Measurements from ENCODE around the gene SLC6A3. TPM values are rescaled to one million over a fixed set of nuclear protein-coding genes. Genes with fewer than 3 reads are reported as not detected.

Gene SLC6A3
- total and polyA plus RNA-seq, 2 of the 13 experiments (the other 11 are each of a cell fraction or from before 2014, with no cell fraction given), result 0.01 TPM; not detected in 1

- no peak for TF ChIP-seq ZNF552 (CRISPR knock-in tag; IDR thresholded peaks at IDR 0.05; ENCODE audit: borderline replicate concordance)
- TF ChIP-seq ETV5 (CRISPR knock-in tag; IDR thresholded peaks at IDR 0.05; ENCODE audit: borderline replicate concordance), result no peak
- TF ChIP-seq FOXA3 (CRISPR knock-in tag; IDR thresholded peaks at IDR 0.05), result no peak
- TF ChIP-seq PAF1 (CRISPR knock-in tag; IDR thresholded peaks at IDR 0.05), result 0 out of 2 replicates have a peak, but pooled peaks have one; percentile 44
- no peak for TF ChIP-seq KLF15 (CRISPR knock-in tag; IDR thresholded peaks at IDR 0.05; ENCODE audit: borderline replicate concordance)
- TF ChIP-seq, protein P1, sequence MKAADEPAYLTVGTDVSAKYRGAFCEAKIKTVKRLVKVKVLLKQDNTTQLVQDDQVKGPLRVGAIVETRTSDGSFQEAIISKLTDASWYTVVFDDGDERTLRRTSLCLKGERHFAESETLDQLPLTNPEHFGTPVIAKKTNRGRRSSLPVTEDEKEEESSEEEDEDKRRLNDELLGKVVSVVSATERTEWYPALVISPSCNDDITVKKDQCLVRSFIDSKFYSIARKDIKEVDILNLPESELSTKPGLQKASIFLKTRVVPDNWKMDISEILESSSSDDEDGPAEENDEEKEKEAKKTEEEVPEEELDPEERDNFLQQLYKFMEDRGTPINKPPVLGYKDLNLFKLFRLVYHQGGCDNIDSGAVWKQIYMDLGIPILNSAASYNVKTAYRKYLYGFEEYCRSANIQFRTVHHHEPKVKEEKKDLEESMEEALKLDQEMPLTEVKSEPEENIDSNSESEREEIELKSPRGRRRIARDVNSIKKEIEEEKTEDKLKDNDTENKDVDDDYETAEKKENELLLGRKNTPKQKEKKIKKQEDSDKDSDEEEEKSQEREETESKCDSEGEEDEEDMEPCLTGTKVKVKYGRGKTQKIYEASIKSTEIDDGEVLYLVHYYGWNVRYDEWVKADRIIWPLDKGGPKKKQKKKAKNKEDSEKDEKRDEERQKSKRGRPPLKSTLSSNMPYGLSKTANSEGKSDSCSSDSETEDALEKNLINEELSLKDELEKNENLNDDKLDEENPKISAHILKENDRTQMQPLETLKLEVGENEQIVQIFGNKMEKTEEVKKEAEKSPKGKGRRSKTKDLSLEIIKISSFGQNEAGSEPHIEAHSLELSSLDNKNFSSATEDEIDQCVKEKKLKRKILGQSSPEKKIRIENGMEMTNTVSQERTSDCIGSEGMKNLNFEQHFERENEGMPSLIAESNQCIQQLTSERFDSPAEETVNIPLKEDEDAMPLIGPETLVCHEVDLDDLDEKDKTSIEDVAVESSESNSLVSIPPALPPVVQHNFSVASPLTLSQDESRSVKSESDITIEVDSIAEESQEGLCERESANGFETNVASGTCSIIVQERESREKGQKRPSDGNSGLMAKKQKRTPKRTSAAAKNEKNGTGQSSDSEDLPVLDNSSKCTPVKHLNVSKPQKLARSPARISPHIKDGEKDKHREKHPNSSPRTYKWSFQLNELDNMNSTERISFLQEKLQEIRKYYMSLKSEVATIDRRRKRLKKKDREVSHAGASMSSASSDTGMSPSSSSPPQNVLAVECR (CRISPR knock-in tag; IDR thresholded peaks at IDR 0.05; ENCODE audit: borderline replicate concordance), result peak; percentile 70; the same call in 1 of the 2 replicates
- TF ChIP-seq NONO (IDR thresholded peaks at IDR 0.05), result no peak
- 0 out of 2 replicates have a peak, but pooled peaks have one; percentile 45 for TF ChIP-seq NONO (CRISPR knock-in tag; conservative IDR thresholded peaks at IDR 0.05)
- peak; percentile 61; the same call in 1 of the 2 replicates for TF ChIP-seq ZNF317 (CRISPR knock-in tag; IDR thresholded peaks at IDR 0.05)
- no peak for TF ChIP-seq KLF9 (CRISPR knock-in tag; IDR thresholded peaks at IDR 0.05; ENCODE audit: low read depth)
- TF ChIP-seq ZBTB38 (CRISPR knock-in tag; IDR thresholded peaks at IDR 0.05), result peak; percentile 85
- 0 out of 2 replicates have a peak, but pooled peaks have one; percentile 71 for TF ChIP-seq MXD4 (CRISPR knock-in tag; IDR thresholded peaks at IDR 0.05)
- peak; percentile 20 for TF ChIP-seq XRCC5 (optimal IDR thresholded peaks at IDR 0.05; ENCODE audit: low read length)
- no peak; the same call in 1 of the 2 replicates for TF ChIP-seq ATF7-NPFF (CRISPR knock-in tag; IDR thresholded peaks at IDR 0.05; ENCODE audit: low read depth)
- TF ChIP-seq SALL1 (CRISPR knock-in tag; IDR thresholded peaks at IDR 0.05), result peak; percentile 46; the same call in 1 of the 2 replicates
- peak; percentile 43 for TF ChIP-seq AGO2 (optimal IDR thresholded peaks at IDR 0.05; ENCODE audit: low read depth, low read length)
- peak; percentile 68 for TF ChIP-seq ZNF263 (CRISPR knock-in tag; IDR thresholded peaks at IDR 0.05)
- TF ChIP-seq DNMT3B (CRISPR knock-in tag; conservative IDR thresholded peaks at IDR 0.05), result no peak
- TF ChIP-seq SIN3A (IDR thresholded peaks at IDR 0.05; ENCODE audit: borderline replicate concordance, low read depth, low read length), result 0 out of 2 replicates have a peak, but pooled peaks have one; percentile 33
- peak; percentile 41; the same call in 1 of the 2 replicates for TF ChIP-seq HDAC1 (CRISPR knock-in tag; IDR thresholded peaks at IDR 0.05)
- no peak for TF ChIP-seq ZNF652 (CRISPR knock-in tag; IDR thresholded peaks at IDR 0.05; ENCODE audit: borderline replicate concordance, low read depth)
- TF ChIP-seq BCL6 (CRISPR knock-in tag; IDR thresholded peaks at IDR 0.05), result 0 out of 2 replicates have a peak, but pooled peaks have one; percentile 8
- no peak; the same call in 1 of the 2 replicates for TF ChIP-seq PHF21A (CRISPR knock-in tag; IDR thresholded peaks at IDR 0.05)
- TF ChIP-seq CSRNP2 (CRISPR knock-in tag; conservative IDR thresholded peaks at IDR 0.05; ENCODE audit: low read depth), result no peak
- no peak for TF ChIP-seq KDM1A (CRISPR knock-in tag; IDR thresholded peaks at IDR 0.05)
- peak; percentile 37; the same call in 1 of the 2 replicates for TF ChIP-seq MYC (CRISPR knock-in tag; IDR thresholded peaks at IDR 0.05; ENCODE audit: borderline replicate concordance)
- TF ChIP-seq TBX2 (CRISPR knock-in tag; IDR thresholded peaks at IDR 0.05; ENCODE audit: borderline replicate concordance), result peak; percentile 32; the same call in 1 of the 2 replicates
Measured at GRCh38 chr5:1470762-1471211, 25.5 kb upstream of the SLC6A3 start (continued).
